Measurements from ENCODE around the gene L3MBTL4.

DNA sequence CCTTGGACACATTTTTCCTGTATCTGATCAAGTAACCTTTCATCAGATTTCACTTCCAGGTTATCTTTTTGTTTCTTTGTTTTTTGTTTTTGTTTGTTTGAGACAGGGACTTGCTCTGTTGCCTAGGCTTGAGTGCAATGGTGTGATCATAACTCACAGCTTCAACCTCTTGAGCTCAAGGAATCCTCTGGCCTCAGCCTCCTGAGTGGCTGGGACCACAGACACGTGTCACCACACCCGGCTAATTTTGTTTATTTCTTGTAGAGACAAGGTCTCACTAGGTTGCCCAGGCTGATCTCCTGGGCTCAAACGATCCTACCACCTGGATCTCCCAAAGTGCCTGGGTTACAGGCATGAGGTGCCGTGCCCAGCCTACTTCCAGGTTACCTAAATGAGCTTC is 124.9 kb downstream of the L3MBTL4 start:
- TF ChIP-seq, protein P1, sequence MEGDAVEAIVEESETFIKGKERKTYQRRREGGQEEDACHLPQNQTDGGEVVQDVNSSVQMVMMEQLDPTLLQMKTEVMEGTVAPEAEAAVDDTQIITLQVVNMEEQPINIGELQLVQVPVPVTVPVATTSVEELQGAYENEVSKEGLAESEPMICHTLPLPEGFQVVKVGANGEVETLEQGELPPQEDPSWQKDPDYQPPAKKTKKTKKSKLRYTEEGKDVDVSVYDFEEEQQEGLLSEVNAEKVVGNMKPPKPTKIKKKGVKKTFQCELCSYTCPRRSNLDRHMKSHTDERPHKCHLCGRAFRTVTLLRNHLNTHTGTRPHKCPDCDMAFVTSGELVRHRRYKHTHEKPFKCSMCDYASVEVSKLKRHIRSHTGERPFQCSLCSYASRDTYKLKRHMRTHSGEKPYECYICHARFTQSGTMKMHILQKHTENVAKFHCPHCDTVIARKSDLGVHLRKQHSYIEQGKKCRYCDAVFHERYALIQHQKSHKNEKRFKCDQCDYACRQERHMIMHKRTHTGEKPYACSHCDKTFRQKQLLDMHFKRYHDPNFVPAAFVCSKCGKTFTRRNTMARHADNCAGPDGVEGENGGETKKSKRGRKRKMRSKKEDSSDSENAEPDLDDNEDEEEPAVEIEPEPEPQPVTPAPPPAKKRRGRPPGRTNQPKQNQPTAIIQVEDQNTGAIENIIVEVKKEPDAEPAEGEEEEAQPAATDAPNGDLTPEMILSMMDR (IDR thresholded peaks at IDR 0.05): no peak
- TF ChIP-seq POLR2A (IDR thresholded peaks at IDR 0.05): no peak
